ENCODE data around the gene MSH6. TPM values are rescaled to one million over a fixed set of nuclear protein-coding genes. Genes with fewer than 3 reads are reported as not detected.

MSH6 gene
- total RNA-seq, 4 donors from 2014 or later: 9.4 to 26.6 (median 16.3) TPM

GRCh38 chr2:47751856-47752414 lies 31.0 kb upstream of the MSH6 start:
- Histone ChIP-seq H3K4me1 (no peaks in the 10 kb centered on the region), H3K36me3 (no peaks in the 10 kb centered on the region), H3K27me3 (no peaks in the 10 kb centered on the region), H3K27ac (no peak overlapping the region), H3K4me3 (no peak overlapping the region), H3K9me3 (no peaks in the 10 kb centered on the region)
- TF ChIP-seq CTCF (IDR thresholded peaks at IDR 0.05 in 4 of 5, conservative IDR thresholded peaks at IDR 0.05 in 1 of 5) (no peak), POLR2A (IDR thresholded peaks at IDR 0.05) (no peak)
- ATAC-seq (no peak), DNase-seq (no peak)
- intact Hi-C loops (cut with DNase I; ENCODE audit: low total_unique reads) (no loop called here), in situ Hi-C loops (cut with MboI; ENCODE audit: low sequenced_read_pairs in 4 of 4) (no loop called here)

- Histone ChIP-seq H3K4me1 (no peaks in the 10 kb centered on the region), H3K27ac (no peak overlapping the region), H3K4me3 (peak overlapping the region in 2 of 4 donors; percentile 16 to 28), H3K9me3 (no peaks in the 10 kb centered on the region), H3K36me3 (no peaks in the 10 kb centered on the region), H3K27me3 (no peaks in the 10 kb centered on the region)
- in situ Hi-C loops (cut with MboI; ENCODE audit: low sequenced_read_pairs in 4 of 4) (loop anchor here in 3 of 4 donors (5.0 to 10.0 kb wide), 3 partner anchors 323 to 423 kb away; no protein-coding TSS in a partner anchor), intact Hi-C loops (cut with DNase I; ENCODE audit: low total_unique reads) (loop anchor here (5.0 kb wide), 1 partner anchor 340 kb away; no protein-coding TSS in a partner anchor)
- no peak for TF ChIP-seq POLR2A (IDR thresholded peaks at IDR 0.05)
- no peak for TF ChIP-seq CTCF (IDR thresholded peaks at IDR 0.05 in 4 of 5, conservative IDR thresholded peaks at IDR 0.05 in 1 of 5)
- ATAC-seq (no peak), DNase-seq (no peak)
Measured at GRCh38 chr2:47767497-47767844, 15.5 kb upstream of the MSH6 start.

DNA sequence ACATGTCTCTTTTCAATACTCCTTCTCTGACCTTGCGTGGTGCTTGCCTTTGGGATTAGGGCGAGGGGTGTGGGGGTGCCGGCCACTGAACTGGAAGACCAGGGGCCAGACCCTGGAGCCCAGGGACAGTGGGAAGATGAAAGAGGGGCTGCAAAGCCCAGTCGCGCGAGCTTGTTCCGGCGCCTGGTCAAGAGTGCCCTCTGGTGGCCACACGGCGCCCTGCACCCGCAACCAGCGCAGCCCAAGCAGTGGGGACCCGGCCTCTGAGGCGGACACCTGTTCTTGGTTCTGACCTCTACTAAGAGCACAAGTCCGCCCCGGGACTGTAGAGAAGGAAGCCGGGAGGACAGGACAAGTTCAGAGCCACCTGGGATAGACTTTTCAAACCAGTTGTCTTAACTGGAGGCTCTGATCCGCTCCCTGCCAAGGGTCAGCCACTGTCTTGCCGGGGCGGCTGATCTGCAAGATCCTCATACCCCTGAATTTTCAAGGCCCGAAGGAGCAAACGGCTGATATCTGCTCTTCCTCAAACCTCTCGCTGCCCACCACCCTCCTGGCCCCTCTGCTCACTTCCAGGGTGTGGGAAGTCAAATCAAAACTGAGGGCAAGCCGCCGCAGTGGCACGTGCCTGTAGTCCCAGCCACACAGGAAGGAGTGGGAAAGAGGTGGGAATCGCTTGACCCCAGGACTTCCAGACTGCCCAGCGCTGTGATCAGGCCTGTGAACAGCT lies 14.9 kb upstream of the MSH6 start:
- Histone ChIP-seq H3K27ac (no peak overlapping the region), H3K4me1 (no peaks in the 10 kb centered on the region), H3K9me3 (no peaks in the 10 kb centered on the region), H3K36me3 (no peaks in the 10 kb centered on the region), H3K4me3 (peak overlapping the region in 2 of 4 donors; percentile 16 to 28), H3K27me3 (no peaks in the 10 kb centered on the region)
- TF ChIP-seq POLR2A (IDR thresholded peaks at IDR 0.05): no peak
- peak; percentile 83 to 99 (median 95) for TF ChIP-seq CTCF (IDR thresholded peaks at IDR 0.05 in 4 of 5, conservative IDR thresholded peaks at IDR 0.05 in 1 of 5)
- peak; percentile 23 to 39 for DNase-seq
- intact Hi-C loops (cut with DNase I; ENCODE audit: low total_unique reads): loop anchor here (2.0 to 5.0 kb wide), 2 partner anchors 331 to 339 kb away; no protein-coding TSS in a partner anchor
- in situ Hi-C loops (cut with MboI; ENCODE audit: low sequenced_read_pairs in 4 of 4): loop anchor here in 3 of 4 donors (5.0 to 10.0 kb wide), 3 partner anchors 323 to 423 kb away; no protein-coding TSS in a partner anchor
- peak; percentile 68 to 74 for ATAC-seq

DNA sequence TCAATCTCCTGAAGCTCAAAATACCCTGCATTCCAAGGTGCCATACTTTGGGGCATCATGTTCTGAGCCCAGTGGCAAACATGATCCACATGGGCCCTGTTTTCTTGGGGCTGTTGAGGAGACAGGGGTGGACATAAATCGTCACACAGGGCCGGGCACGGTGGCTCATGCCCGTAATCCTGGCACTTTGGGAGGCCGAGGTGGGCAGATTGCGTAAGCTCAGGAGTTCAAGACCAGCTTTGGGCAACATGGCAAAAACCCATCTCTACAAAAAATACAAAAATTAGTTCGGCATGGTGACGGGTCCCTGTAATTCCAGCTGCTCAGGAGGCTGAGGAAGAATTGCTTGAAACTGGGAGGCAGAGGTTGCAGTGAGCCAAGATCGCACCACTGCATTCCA lies 13.6 kb upstream of the MSH6 start:
- no peaks in the 10 kb centered on the region for H3K36me3 ChIP-seq
- DNase-seq (no peak), ATAC-seq (no peak)
- H3K4me1 ChIP-seq: no peaks in the 10 kb centered on the region
- intact Hi-C loops (cut with DNase I; ENCODE audit: low total_unique reads) (loop anchor here (2.0 to 5.0 kb wide), 2 partner anchors 333 to 338 kb away; no protein-coding TSS in a partner anchor), in situ Hi-C loops (cut with MboI; ENCODE audit: low sequenced_read_pairs in 4 of 4) (loop anchor here in 3 of 4 donors (5.0 to 10.0 kb wide), 3 partner anchors 325 to 425 kb away; no protein-coding TSS in a partner anchor)
- no peak for TF ChIP-seq POLR2A (IDR thresholded peaks at IDR 0.05)
- no peak for TF ChIP-seq CTCF (IDR thresholded peaks at IDR 0.05 in 4 of 5, conservative IDR thresholded peaks at IDR 0.05 in 1 of 5)
- no peak overlapping the region for H3K4me3 ChIP-seq
- H3K9me3 ChIP-seq: no peaks in the 10 kb centered on the region
- no peaks in the 10 kb centered on the region for H3K27me3 ChIP-seq
- no peak overlapping the region for H3K27ac ChIP-seq

Measured in gastrocnemius medialis (tissue), 4 donors.